GM18499 (cell line): ENCODE measurements around the gene CHRM5.

Experiments
- ATAC-seq: cut with Tn5 transposase; IDR thresholded peaks from one replicate; pipeline ENCODE4 v1.9.1; 2021; ENCODE audit warnings: moderate number of reproducible peaks; ENCODE audit not compliant: insufficient read depth, unreplicated experiment

CHRM5 gene

GRCh38 chr15:33968224-33968623, at the start of gene CHRM5:
CHRM5 (plus strand) TSS chr15:33968497; CDS start chr15:34062718, 94,221 bp downstream.
- ATAC-seq = no peak

GRCh38 chr15:33923446-33923845, 44.9 kb upstream of the CHRM5 start:
- no peak for ATAC-seq

- no peak for ATAC-seq
Observed at GRCh38 chr15:33926260-33926659, 42.0 kb upstream of the CHRM5 start.

- ATAC-seq = no peak
Observed at GRCh38 chr15:33932734-33933133, 35.6 kb upstream of the CHRM5 start.

- no peak for ATAC-seq
Observed at GRCh38 chr15:33934396-33934795, 33.9 kb upstream of the CHRM5 start.

GRCh38 chr15:33934921-33935320, 33.4 kb upstream of the CHRM5 start:
- ATAC-seq = no peak

GRCh38 chr15:33941279-33942063, 26.8 kb upstream of the CHRM5 start:
- ATAC-seq = no peak

- ATAC-seq = no peak
Observed at GRCh38 chr15:33946152-33946551, 22.1 kb upstream of the CHRM5 start.

- no peak for ATAC-seq
Observed at GRCh38 chr15:33955945-33956344, 12.4 kb upstream of the CHRM5 start.

GRCh38 chr15:33956397-33956796, 11.9 kb upstream of the CHRM5 start:
- no peak for ATAC-seq

GRCh38 chr15:33959844-33960548, 8.3 kb upstream of the CHRM5 start:
- no peak for ATAC-seq

GRCh38 chr15:33960549-33960935, 7.8 kb upstream of the CHRM5 start:
- no peak for ATAC-seq

GRCh38 chr15:33963831-33964664, 4.2 kb upstream of the CHRM5 start:
- ATAC-seq = no peak

- no peak for ATAC-seq
Observed at GRCh38 chr15:33964665-33965040, 3.6 kb upstream of the CHRM5 start.

GRCh38 chr15:33968821-33969220, 524 bp downstream of the CHRM5 start:
- ATAC-seq = no peak

GRCh38 chr15:33971811-33972210, 3.5 kb downstream of the CHRM5 start:
- ATAC-seq = no peak

GRCh38 chr15:33975022-33975565, 6.8 kb downstream of the CHRM5 start:
- ATAC-seq = no peak

GRCh38 chr15:33980159-33980558, 11.9 kb downstream of the CHRM5 start:
- no peak for ATAC-seq

GRCh38 chr15:33982516-33982915, 14.2 kb downstream of the CHRM5 start:
- no peak for ATAC-seq

GRCh38 chr15:33985287-33985686, 17.0 kb downstream of the CHRM5 start:
- ATAC-seq = no peak

GRCh38 chr15:33985751-33986150, 17.5 kb downstream of the CHRM5 start:
- ATAC-seq = no peak
